HG03575 (cell line): ENCODE data around the gene SLC43A1.
A peak's percentile ranks its signal among the peaks of the same experiment; 100 is the strongest.

Experiments
- ATAC-seq: cut with Tn5 transposase; IDR thresholded peaks from one replicate; pipeline ENCODE4 v1.9.1; 2021; ENCODE audit not compliant: unreplicated experiment, insufficient number of reproducible peaks, low FRiP score; ENCODE audit errors: extremely low read depth

The SLC43A1 gene

GRCh38 chr11:57530596-57531507, 15.3 kb upstream of the SLC43A1 start, which contains the start of gene TIMM10:
Gene TIMM10 (minus strand): TSS chr11:57530754. CDS start chr11:57530189, 565 bp downstream.
- peak; percentile 96 for ATAC-seq

DNA sequence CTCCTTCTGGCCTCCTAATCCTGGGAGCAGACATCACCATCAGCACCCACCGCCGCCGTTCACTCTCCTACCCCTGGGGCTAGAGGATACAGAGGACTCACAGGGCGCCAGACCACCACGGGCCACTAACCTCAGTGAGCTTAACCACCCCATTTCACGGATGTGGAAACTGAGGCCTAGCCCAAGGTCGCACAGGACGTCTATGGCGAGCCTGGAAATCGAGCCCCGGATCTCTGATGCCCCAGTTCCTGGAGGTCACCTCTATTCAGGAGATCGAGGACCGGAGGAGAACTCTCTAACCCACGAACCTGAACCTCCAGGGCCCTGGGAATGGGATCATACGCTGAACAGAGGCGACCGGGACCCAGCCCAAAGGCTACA, 14.7 kb upstream of the SLC43A1 start:
- ATAC-seq: no peak

DNA sequence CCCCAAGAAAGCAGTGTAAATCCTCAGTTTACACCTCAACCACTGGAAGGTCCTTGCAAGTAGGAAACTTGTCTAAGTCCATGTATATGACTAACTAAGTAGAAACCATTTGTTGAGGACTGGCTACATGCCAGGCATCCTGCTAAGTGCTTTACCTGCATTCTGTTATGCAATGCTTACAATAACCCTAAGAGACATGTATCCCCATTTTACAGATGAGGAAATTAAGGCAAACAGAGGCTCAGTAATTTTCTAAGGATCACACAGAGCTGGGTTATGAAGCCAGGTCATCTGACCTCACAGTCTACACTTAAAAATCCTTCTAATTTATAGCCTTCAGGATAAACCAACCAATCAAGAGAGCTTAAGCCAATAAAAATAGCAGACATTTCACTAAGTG, 13.5 kb upstream of the SLC43A1 start:
- ATAC-seq: no peak

DNA sequence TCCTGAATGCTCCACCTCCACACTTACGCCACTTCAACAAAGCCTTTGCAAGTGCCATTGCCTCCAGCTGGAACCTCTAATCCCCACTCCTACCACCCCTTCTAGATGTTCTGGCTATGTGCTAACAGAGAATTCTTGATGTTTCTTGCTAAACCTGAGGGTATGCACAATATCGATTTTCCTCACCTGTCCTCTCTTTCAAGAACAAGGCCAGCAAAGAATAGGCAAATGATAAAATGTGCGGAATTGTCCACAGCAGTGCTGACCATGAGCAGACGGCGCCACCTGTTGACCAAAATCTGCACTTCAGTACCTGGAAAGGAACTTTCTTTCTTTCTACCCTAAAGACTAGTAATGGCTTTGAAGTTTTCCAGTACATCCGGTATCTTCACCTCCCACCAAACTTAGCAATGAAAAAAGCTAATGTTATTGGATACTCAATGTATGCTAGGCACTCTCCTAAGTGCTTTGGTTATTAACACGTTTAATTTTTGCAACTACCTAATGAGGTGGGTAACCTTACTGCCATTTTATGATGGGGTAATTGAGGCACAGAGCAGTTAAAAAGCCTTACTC, 11.6 kb upstream of the SLC43A1 start:
- ATAC-seq: no peak

DNA sequence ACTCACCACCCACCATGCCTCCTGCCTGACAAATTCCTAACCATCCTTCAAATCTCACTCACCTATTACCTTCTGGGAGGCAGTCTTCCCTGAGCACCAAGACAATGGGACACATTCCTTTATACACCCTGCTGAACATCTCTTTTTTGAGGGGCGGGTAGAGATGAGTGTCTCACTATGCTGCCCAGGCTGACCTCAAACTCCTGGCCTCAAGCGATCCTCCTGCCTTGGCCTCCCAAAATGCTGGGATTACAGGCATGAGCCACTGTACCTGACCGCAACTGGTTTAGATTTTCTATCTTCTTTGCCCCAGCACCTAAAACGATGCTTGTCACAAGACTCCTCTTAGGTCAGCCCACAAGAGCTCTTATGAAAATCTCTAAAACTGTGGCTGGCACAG, 7.9 kb upstream of the SLC43A1 start:
- ATAC-seq: no peak

DNA sequence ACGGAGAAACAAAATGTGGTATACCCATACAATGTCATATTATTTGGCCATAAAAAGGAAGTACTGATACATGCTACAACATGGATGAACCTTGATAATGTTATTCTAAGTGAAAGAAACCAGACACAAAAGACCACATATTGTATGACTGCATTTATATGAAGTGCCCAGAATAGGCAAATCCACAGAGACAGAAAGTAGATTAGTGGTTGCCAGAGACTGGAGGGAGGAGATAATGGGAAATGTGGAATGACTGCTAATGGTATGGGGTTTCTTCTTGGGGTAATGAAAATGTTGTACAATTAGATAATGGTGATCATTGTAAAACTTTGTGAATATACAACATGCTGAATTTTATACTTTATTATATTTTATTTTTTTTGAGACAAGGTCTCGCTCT, 5.6 kb upstream of the SLC43A1 start:
- no peak for ATAC-seq

GRCh38 chr11:57516061-57516443, 550 bp upstream of the SLC43A1 start:
- ATAC-seq: no peak

DNA sequence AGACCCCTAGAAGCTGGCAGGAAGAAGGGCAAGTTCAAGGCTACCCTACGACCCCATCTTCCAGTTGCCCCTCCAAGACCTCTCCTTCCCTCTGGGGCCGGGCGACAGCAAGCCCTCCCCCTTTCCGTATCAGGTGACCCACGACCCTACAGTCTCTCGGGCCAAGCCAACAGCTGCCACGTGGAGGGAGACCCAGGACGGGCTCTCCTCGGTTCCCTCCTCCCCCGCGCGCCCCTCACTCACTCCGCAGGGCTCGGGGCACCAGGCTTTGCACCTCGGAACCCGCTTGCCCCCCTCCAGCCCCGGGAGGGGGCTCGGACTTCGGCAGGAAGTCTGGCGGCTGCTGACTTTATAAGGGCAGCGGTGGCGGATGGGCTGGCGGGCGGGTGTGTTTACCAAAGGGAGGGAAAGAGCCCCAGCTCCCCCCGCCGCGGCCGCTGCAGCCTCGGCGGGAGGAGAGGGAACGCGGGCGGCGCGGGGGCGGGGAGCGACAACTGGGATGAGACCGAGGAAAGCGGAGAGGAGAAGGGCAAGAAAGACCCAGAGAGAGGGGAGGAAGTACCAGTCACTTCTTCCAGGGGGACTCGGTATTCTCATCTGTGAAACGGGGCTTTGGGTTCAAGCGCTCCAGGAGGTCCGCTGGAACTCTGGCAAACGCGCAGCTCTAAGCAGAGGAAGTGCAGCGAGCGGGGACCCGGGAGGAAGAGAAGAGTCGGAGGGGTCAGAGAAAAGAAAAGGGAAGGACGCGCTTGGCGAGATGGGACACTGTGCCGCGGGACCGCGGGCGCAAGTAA, 767 bp downstream of the SLC43A1 start:
- ATAC-seq: no peak

GRCh38 chr11:57513911-57514537, 1.5 kb downstream of the SLC43A1 start:
- ATAC-seq: no peak

DNA sequence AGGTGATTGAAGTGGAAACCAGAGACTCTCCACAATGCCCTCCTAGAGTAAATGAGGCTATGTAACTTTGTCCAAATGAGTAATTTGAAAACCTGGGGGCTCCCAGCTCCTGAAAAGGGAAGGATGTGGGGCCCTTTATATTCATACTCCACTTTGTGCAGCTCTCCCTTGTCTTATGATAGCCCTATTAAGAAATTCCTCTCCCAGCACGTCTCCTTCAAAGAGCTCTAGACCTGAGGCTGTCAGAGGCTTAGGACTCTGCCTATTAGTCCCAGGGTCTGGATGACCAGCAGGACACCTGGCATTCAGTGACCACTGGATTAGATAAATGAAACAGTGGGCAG, 2.1 kb downstream of the SLC43A1 start:
- no peak for ATAC-seq

DNA sequence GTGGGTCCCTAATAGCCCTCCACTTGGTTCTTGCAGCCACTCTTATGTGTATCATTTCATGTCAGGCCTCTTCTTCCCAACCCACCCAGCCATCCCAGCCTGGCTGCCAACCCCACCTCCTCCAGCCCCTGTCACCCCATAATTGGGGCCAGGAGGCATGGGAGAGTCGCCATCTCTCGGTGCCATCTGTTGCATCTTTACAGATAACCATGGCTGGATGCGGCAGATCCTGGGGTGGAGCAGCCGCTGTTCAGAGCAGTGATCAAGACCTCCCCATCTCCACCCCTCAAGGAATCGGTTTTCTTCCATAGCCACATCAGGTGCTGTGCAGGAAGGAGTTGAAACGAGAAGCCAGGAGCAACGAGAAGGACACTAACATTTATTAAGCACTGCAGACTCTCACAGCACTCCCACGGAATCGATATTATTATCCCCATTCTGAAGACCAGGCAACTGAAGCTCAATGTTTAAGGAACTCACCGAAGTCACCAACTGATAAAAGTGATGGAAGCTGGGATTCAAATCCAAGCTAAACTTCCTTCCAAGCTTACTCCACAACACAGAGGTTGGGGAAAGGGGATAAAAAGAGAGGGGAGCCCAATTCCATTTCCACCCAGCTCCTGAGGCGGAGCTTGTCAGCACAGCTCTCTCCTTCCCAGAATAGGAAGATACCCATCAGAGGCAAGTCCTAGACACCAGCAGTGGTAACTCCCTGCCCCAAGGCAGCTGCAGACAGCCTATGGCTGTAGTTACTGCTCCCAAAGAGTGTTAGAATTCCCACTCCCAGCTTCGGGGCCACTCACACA, 2.7 kb downstream of the SLC43A1 start:
- no peak for ATAC-seq

DNA sequence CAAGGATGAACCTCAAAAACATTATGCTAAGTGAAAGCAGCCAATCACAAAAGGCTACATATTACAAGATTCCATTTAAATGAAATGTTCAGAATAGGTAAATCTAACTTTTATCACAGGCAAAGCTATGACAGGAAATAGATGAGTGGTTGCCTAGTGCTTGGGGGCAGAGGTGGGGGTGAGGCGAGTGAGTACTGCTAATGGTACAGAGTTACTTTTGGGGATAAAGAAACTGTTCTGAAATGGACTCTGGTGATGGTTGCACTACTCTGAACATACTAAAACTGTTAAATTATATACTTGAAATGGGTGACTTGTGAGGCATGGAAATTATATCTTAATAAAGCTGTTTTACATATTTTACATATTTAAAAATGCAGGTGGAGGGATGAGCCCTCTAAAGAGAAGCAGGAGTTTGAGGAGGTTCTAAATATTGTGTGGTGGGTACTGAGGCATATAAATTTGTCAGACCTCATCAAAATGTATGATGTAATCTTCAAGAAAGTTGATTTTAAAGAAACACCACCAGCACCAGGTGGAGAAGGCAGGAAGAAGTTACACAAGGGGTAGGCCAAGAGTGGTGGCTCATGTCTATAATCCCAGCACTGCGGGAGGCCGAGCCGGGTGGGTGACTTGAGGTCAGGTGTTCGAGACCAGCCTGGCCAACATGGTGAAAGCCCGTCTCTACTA, 3.6 kb downstream of the SLC43A1 start:
- no peak for ATAC-seq

GRCh38 chr11:57508341-57509170, 6.9 kb downstream of the SLC43A1 start:
- no peak for ATAC-seq

GRCh38 chr11:57506522-57506921, 9.0 kb downstream of the SLC43A1 start:
- no peak for ATAC-seq

- no peak for ATAC-seq
Observed at GRCh38 chr11:57504511-57504910, 11.0 kb downstream of the SLC43A1 start.

GRCh38 chr11:57502870-57503269, 12.6 kb downstream of the SLC43A1 start:
- ATAC-seq: no peak

GRCh38 chr11:57502376-57502775, 13.1 kb downstream of the SLC43A1 start:
- no peak for ATAC-seq
